Renal pelvis (tissue), 12 donors: ENCODE measurements around the gene SPIN2B. TPM values are rescaled to one million over a fixed set of nuclear protein-coding genes. Genes with fewer than 3 reads are reported as not detected.
"Not testable (repeated sequence)": the region's sequence is repeated elsewhere in the genome, so short reads cannot be mapped to it uniquely, and the experiment has no call there.

Experiments
- DNase-seq: peaks from one replicate; pipeline ENCODE4 v3.0.0-alpha.2; 2013
- long read RNA-seq, 16 experiments: transcript quantifications; one replicate each; lab custom pipeline, GENCODE V29; 2026
- polyA plus RNA-seq, 3 donors: library from polyadenylated mRNA; unstranded; fragments of 120-200 nt; gene quantifications; one replicate each; pipeline ENCODE4 v1.2.1, GENCODE V29; 2013; ENCODE audit not compliant: insufficient read length in 3 of 3

Gene SPIN2B
- 10 to 100 TPM; 20.3 to 22.4 (median 21.3) TPM for polyA plus RNA-seq
- long read RNA-seq, donor 1, transcript SPIN2B-202 (2 exons, 1,258 nt) = major isoform, 5 of 6 reads
- long read RNA-seq, donor 1, partial matches to known transcripts = 0 of 6 reads
- long read RNA-seq, donor 1, other reads (novel, unspliced or antisense) = 0 of 6 reads
- long read RNA-seq, donor 2, transcript SPIN2B-202 (2 exons, 1,258 nt) = major isoform, 7 of 8 reads
- long read RNA-seq, donor 2, partial matches to known transcripts = 0 of 8 reads
- long read RNA-seq, donor 2, other reads (novel, unspliced or antisense) = 0 of 8 reads
- long read RNA-seq, donor 3, partial matches to known transcripts = 6 of 9 reads
- long read RNA-seq, donor 3, other reads (novel, unspliced or antisense) = 0 of 9 reads
- long read RNA-seq, donor 4, transcript SPIN2B-202 (2 exons, 1,258 nt) = major isoform, 7 of 9 reads
- long read RNA-seq, donor 4, partial matches to known transcripts = 0 of 9 reads
- long read RNA-seq, donor 4, other reads (novel, unspliced or antisense) = 0 of 9 reads
- long read RNA-seq, donor 5, partial matches to known transcripts = 0 of 1 reads
- long read RNA-seq, donor 5, other reads (novel, unspliced or antisense) = 0 of 1 reads
- long read RNA-seq, donor 6, partial matches to known transcripts = 0 of 6 reads
- long read RNA-seq, donor 6, other reads (novel, unspliced or antisense) = 0 of 6 reads
- long read RNA-seq, donor 7, partial matches to known transcripts = 0 of 11 reads
- long read RNA-seq, donor 7, other reads (novel, unspliced or antisense) = 5 of 11 reads
- long read RNA-seq, donor 8, partial matches to known transcripts = 0 of 1 reads
- long read RNA-seq, donor 8, other reads (novel, unspliced or antisense) = 0 of 1 reads
- long read RNA-seq, donor 9, partial matches to known transcripts = 0 of 7 reads
- long read RNA-seq, donor 9, other reads (novel, unspliced or antisense) = 0 of 7 reads
- long read RNA-seq, donor 10, partial matches to known transcripts = 0 of 5 reads
- long read RNA-seq, donor 10, other reads (novel, unspliced or antisense) = 0 of 5 reads
- long read RNA-seq, donor 11, partial matches to known transcripts = 0 of 3 reads
- long read RNA-seq, donor 11, other reads (novel, unspliced or antisense) = 0 of 3 reads
- long read RNA-seq, donor 12, partial matches to known transcripts = 0 of 5 reads
- long read RNA-seq, donor 12, other reads (novel, unspliced or antisense) = 0 of 5 reads
- long read RNA-seq, donor 13, partial matches to known transcripts = 0 of 3 reads
- long read RNA-seq, donor 13, other reads (novel, unspliced or antisense) = 0 of 3 reads
- long read RNA-seq, donor 14, transcript SPIN2B-202 (2 exons, 1,258 nt) = major isoform, 8 of 10 reads
- long read RNA-seq, donor 14, partial matches to known transcripts = 0 of 10 reads
- long read RNA-seq, donor 14, other reads (novel, unspliced or antisense) = 0 of 10 reads
- long read RNA-seq, donor 15, partial matches to known transcripts = 0 of 3 reads
- long read RNA-seq, donor 15, other reads (novel, unspliced or antisense) = 0 of 3 reads
- long read RNA-seq, donor 16, partial matches to known transcripts = 0 of 5 reads
- long read RNA-seq, donor 16, other reads (novel, unspliced or antisense) = 0 of 5 reads

DNA sequence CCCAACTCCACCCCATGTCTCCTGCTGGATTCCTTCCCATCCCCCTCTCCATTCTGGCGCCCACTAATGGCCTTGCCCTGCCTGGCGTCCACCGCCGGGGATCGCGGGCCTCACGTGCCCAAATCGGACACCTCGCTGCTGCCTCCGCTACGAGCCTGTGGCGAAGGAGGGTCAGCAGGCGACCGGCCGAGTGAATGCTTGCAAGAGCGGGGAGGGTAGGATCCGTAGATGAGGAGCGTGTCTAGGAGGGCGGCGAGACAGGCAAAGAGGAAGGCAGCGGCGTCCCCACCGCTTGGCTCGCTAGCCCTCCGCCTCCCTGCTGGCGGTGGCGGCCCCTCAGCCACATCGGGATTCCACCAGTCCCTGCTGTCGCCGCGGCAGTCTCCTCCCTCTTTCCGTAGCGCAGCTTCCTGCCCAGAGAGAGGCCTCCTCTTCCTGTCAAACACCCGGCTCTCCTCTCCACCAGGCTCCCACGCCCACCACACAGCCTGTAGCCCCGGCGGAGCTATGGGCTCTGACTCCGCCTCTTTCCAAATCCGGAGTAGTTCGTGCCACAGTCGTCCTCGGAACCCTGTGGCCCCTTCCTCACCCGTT lies at the start of gene SPIN2B:
Gene SPIN2B, minus strand, starts transcription at position 387 of the 594 bp plus-strand sequence.
- DNase-seq = peak; percentile 79

- peak; percentile 5 for DNase-seq
These were observed 35.2 kb upstream of the SPIN2B start for GRCh38 chrX:57156397-57157049.

DNA sequence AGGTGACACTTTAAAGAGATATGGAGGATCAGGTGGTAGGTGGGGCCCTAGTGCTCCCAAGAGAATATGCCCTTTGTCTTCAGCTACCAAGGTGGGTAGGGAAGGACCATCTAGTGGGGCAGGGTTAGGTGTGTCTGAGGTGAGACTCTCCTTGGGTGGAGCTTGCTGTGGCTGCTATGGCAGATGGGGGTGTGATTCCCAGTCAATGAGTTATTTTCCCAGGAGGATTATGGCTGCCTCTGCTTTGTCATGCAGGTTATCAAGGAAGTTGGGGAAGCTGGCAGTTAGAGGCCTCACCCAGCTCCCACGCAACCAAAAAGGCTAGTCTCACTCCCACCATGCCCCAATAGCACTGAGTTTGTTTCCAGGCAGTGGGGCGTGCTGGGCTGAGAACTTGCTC lies 33.8 kb upstream of the SPIN2B start:
- DNase-seq = no peak

DNA sequence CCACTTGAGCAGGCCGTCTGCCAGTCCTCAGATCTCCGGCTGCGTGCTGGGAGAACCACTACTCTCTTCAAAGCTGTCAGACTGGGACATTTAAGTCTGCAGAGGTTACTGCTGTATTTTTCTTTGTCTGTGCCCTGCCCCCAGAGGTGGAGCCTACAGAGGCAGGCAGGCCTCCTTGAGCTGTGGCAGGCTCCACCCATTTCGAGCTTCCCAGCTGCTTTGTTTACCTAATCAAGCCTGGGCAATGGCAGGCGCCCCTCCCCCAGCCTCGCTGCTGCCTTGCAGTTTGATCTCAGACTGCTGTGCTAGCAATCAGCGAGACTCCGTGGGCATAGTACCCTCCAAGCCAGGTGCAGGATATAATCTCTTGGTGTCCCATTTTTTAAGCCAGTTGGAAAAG lies 30.9 kb upstream of the SPIN2B start:
- DNase-seq = not testable (repeated sequence)

DNA sequence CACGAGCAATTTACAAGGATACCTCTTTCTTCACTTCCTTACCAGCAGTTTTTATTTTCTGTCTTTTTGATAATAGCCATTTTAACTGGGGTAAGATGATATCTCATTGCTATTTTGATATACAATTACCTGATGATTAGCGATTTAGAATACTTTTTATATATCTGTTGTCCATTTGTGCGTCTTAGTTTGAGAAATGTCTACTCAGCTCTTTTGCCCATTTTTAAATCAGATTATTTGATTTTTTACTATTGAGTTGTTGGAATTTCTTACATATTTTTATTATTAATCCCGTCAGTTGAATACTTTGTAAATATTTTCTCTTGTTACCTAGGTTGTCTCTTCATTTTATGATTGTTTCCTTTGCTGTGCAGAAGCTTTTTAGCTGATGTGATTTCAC lies 17.3 kb upstream of the SPIN2B start:
- no peak for DNase-seq

GRCh38 chrX:57137501-57137900 lies 16.2 kb upstream of the SPIN2B start:
- DNase-seq = peak; percentile 42

GRCh38 chrX:57137073-57137472 lies 15.7 kb upstream of the SPIN2B start, which contains the start of gene SPIN2A:
Gene SPIN2A (minus strand): TSS chrX:57137397. CDS start chrX:57136597, 800 bp downstream.
- not testable (repeated sequence) for DNase-seq

GRCh38 chrX:57136589-57136988 lies 15.2 kb upstream of the SPIN2B start:
- not testable (repeated sequence) for DNase-seq

- DNase-seq = no peak
These were observed 13.9 kb upstream of the SPIN2B start for GRCh38 chrX:57135287-57135686.

DNA sequence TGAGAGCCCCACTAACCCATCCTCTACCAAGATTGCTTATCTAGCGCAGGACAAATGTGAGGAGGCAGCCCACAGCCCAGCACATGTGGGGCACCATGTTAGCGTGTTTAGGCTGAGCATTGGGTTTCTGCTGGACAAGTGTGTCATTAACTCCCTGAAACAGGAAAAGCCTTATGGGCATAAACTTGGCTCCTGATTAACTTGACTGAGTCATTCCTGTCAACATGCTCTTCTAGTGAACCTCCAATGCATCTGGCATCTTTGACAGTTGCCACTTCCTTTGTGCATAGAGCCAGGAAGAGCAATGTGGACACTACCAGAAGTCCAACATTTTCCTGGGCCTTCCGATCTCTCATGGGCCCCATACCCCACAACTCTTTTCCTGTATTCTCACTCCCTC lies 13.4 kb upstream of the SPIN2B start:
- DNase-seq = no peak

- no peak for DNase-seq
These were observed 12.4 kb upstream of the SPIN2B start for GRCh38 chrX:57133706-57134105.

- DNase-seq = not testable (repeated sequence)
These were observed 11.9 kb upstream of the SPIN2B start for GRCh38 chrX:57133284-57133683.

DNA sequence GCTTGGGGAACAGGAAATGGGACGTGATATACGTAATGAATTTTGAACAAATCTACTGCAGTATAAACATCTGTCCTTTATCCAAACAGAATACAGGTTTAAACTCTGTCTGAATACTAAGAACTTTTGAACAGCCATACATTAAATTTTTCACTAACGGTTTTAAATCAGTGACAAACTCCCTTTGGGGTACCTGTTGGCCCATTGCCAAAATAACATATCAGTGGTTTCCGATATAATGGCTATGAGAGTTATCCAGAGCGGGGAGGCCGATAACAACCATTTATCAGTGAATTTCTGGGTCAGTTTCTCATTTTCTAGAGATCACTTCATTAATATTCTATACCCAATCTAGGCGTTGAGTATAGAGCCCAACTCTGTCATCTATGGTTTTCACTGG lies 10.7 kb upstream of the SPIN2B start:
- no peak for DNase-seq

- DNase-seq = no peak
These were observed 468 bp upstream of the SPIN2B start for GRCh38 chrX:57121816-57122215.

DNA sequence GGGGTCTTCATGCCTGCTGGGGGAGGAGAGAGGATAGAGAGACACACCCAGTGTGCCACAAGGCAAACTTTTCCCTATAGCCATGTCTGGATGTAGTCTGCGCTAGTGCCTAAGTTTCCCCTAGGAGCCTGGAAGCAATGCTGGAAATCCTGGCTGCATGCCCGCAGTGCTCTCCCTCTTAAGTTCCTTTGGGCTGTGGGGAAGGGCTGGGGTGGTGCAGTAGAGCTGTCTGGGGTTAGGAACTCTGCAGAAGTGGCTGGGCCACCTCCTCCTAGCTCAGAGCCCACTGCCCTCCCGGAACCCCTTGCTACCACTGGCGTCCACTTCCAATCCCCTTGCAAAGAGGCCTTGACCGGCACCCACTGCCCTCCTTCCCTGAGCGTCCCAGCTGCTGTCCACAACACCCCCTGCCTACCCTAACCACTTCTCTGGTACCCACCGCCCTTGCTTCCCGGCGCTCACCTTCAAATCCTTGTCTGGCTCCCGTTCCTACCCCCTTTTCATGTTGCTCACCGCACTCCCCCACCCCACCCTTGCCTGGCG lies 658 bp downstream of the SPIN2B start:
- not testable (repeated sequence) for DNase-seq

- no peak for DNase-seq
These were observed 1.9 kb downstream of the SPIN2B start for GRCh38 chrX:57119416-57119815.

DNA sequence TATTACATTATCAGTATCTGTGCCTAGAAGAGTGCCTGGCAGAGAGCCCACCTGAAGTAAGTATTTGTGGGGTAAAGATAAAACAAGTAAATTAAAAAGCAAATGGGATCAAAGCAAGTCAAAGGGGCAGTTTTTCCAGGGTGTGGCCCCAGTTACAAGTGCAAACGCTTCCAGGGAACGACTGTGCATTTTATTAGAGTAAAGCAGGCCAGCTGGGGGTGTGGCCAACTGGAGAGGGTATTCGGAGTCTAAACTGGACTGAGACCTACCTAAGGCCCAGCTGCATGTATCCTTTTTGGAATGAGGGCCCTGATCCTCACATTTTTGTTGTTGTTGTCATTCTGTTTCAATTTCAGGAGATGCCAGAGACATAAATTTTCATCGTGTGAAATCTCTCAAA lies 3.8 kb downstream of the SPIN2B start:
- not testable (repeated sequence) for DNase-seq

DNA sequence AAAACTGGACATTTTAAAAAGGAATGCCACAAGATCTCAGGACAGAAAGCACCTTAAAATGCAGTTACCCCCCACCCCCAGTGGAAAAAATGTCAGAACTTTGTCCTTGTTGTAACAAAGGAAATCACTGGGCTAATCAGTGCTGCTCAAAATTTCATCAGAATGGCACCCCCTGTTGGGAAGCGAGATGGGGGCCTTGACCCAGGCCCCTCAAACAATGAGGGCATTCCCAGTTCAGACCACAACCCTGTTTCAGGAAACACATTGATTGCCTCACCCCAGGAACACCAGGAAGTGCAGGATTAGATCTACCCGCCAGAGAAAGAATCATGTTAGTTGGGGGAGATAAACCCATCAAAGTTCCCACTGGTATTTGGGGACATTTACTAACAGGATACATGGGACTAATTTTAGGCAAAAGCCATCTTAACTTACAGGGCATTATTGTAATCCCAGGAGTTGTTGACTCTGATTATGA lies 16.4 kb downstream of the SPIN2B start:
- DNase-seq = no peak

GRCh38 chrX:57104406-57104805 lies 16.9 kb downstream of the SPIN2B start:
- DNase-seq = no peak

- DNase-seq = no peak
These were observed 17.9 kb downstream of the SPIN2B start for GRCh38 chrX:57103489-57103888.
